ENCODE measurements around the gene COL1A1. TPM values are rescaled to one million over a fixed set of nuclear protein-coding genes. Genes with fewer than 3 reads are reported as not detected.

The COL1A1 gene
- polyA plus RNA-seq (ENCODE audit: insufficient read length in 4 of 4): 100 to 1,000 TPM; 539 to 919 (median 649) TPM

GRCh38 chr17:50201276-50201854 is at the start of gene COL1A1:
Gene COL1A1, minus strand, starts transcription at chr17:50201631. Its CDS starts 118 bp downstream, at chr17:50201513.
- no peak for DNase-seq (ENCODE audit: low read depth in 4 of 4, low spot score in 3 of 4)

- no peak for DNase-seq (ENCODE audit: low read depth in 4 of 4, low spot score in 3 of 4)
These were observed 46.8 kb upstream of the COL1A1 start for GRCh38 chr17:50248255-50248654.

DNA sequence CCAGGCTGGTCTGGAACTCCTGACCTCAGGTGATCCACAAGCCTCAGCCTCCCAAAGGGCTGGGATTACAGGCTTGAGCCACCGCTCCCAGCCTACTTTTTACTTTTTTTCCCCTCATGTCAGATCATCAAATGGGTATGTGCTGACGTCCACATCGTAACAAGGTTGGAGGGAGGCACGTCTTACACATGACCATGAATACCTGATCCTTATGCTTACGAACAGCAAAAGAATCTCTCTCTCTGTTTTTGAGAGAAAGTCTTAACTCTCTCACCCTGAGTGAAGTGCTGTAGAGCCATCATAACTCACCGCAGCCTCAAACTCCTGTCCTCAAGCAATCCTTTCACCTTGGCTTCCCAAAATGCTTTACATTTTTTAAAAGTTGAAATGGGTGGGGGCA is 43.3 kb upstream of the COL1A1 start:
- no peak for DNase-seq (ENCODE audit: low read depth in 4 of 4, low spot score in 3 of 4)

GRCh38 chr17:50241431-50241830 is 40.0 kb upstream of the COL1A1 start:
- DNase-seq (ENCODE audit: low read depth in 4 of 4, low spot score in 3 of 4): no peak

DNA sequence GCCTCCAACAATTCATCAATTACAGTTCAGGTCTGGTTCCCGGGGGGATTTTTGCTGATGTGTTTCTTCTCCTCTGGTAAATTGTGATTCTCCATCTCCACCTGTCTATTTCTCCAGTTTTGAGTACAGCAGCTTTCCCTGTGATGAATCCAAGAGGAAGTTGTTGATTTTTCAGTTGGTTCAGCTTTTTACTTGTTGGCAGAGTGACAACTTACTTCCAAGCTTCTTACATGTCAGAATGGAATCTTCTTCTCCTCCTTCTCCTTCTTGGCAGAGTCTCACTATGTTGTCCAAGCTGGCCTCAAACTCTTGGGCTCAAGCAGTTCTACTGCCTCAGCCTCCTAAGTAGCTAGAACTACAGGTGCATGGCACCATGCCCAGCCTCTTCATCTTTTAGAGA is 39.4 kb upstream of the COL1A1 start:
- DNase-seq (ENCODE audit: low read depth in 4 of 4, low spot score in 3 of 4): no peak

- no peak for DNase-seq (ENCODE audit: low read depth in 4 of 4, low spot score in 3 of 4)
These were observed 38.5 kb upstream of the COL1A1 start for GRCh38 chr17:50239937-50240336.

DNA sequence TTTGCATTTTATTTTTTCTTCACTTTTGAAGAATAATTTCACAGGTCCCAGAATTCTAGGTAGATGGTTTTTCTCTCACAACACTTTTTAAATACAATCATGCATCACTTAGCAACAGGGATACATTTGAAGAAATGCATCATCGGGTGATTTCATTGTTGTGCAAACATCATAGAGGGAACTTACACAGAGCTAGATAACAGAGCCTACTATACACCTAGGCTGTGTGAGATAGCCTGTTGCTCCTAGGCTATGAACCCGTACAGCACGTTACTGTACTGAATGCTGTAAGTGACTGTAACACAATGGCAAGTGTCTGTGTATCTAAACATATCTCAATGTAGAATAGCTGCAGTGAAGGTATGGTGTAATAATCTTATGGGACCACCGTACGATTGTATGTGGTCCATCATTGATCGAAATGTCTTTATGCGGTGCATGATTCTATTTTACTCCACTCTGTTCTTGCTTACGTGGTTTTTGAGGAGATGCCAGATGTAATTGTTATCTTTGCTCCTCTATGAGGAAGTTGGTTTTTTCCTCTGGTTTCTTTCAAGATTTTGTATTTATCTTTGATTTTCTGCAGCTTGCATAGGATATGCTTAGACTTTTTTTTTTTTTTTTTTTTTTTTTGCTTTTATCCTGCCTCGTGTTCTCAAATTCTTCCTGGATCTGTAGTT is 37.3 kb upstream of the COL1A1 start:
- no peak for DNase-seq (ENCODE audit: low read depth in 4 of 4, low spot score in 3 of 4)

DNA sequence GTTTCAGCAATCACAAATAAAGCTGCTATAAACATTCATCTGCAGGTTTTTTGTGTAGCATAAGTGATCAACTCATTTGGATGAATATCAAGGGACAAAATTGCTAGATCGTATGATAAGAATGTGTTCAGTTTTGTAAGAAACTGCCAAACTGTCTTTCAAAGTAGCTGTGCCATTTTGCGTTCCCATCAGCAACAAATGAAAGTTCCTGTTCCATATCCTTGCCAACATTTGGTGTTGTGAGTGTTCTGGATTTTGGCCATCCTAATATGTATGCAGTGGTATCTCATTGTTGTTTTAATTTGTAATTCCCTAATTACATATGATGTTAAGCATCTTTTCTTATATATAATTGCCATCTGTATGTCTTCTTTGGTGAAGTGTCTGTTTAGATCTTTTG is 36.5 kb upstream of the COL1A1 start:
- DNase-seq (ENCODE audit: low read depth in 4 of 4, low spot score in 3 of 4): no peak

GRCh38 chr17:50234581-50234980 is 33.1 kb upstream of the COL1A1 start:
- DNase-seq (ENCODE audit: low read depth in 4 of 4, low spot score in 3 of 4): no peak

DNA sequence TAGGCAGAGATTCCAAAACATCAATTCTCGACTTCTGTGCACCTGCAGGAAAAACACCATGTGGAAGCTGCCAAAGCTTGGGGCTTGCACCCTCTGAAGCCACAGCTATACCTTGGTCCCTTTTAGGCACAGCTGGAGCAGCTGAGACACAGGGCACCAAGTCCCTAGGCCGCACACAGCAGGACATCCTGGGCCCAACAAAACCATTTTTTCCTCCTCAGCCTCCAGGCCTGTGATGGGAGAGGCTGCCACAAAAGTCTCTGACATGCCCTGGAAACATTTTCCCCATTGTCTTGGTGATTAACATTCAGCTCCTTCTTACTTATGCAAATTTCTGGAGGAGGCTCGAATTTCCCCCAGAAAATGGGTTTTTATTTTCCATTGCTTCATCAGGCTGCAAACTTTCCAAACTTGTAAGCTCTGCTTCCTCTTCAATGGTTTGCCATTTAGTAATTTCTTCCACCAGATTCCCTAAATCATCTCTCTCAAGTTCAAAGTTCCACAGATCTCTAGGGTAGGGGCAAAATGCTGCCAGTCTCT is 24.3 kb upstream of the COL1A1 start:
- DNase-seq (ENCODE audit: low read depth in 4 of 4, low spot score in 3 of 4): no peak

GRCh38 chr17:50222922-50223321 is 21.5 kb upstream of the COL1A1 start:
- no peak for DNase-seq (ENCODE audit: low read depth in 4 of 4, low spot score in 3 of 4)

- DNase-seq (ENCODE audit: low read depth in 4 of 4, low spot score in 3 of 4): no peak
These were observed 20.6 kb upstream of the COL1A1 start for GRCh38 chr17:50221864-50222545.

DNA sequence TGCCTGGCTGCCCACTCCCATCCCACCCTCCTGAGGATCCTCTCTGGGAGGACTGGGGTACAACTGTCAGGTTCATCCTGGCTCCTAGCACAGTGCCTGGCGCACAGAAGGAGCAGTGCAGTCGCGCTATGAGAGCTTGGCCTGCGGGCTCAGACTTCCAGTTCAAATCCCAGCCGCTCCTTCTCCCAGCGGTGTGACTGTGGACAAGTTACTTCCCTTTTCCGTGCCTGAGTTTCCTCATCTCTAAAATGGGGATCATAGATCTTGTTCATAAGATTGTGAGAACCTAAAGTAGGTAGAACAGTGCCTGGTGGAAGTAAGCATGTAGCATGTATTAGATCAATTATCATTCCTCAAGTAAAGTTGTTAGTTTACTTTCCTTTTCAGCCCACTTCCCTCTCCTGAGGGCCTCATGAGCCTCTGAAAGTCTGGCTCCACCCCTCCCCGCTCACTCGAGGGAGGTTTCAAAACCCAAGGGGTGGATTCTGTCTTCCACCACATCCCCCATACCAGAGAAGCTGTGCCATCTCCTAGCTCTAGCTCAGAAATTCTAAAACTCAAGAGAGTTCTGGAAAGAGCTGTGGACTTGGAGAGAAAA is 19.9 kb upstream of the COL1A1 start:
- DNase-seq (ENCODE audit: low read depth in 4 of 4, low spot score in 3 of 4): no peak

DNA sequence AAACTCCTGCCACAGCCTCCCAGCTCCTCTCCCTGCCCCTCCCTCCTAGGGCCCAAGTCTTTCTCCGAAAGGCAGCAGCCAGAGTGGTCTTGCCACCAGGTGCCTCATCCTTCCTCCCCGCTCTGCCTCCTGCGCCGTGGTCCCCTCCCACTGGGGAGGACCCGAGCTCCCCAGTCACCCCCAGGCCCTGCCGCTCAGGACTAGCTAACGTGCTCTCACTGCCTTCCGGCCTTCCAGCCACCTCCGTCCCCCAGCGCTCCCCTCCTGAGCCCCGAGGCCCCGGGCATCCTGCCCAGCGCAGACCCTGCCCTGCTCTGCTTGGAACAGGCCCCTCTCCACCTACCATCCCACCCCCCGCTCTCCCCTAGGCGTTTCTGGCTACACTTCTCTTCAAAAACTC is 19.4 kb upstream of the COL1A1 start:
- DNase-seq (ENCODE audit: low read depth in 4 of 4, low spot score in 3 of 4): no peak

- no peak for DNase-seq (ENCODE audit: low read depth in 4 of 4, low spot score in 3 of 4)
These were observed 18.6 kb upstream of the COL1A1 start for GRCh38 chr17:50219939-50220465.

- DNase-seq (ENCODE audit: low read depth in 4 of 4, low spot score in 3 of 4): no peak
These were observed 17.9 kb upstream of the COL1A1 start for GRCh38 chr17:50219342-50219741.

GRCh38 chr17:50218771-50219315 is 17.4 kb upstream of the COL1A1 start:
- no peak for DNase-seq (ENCODE audit: low read depth in 4 of 4, low spot score in 3 of 4)

DNA sequence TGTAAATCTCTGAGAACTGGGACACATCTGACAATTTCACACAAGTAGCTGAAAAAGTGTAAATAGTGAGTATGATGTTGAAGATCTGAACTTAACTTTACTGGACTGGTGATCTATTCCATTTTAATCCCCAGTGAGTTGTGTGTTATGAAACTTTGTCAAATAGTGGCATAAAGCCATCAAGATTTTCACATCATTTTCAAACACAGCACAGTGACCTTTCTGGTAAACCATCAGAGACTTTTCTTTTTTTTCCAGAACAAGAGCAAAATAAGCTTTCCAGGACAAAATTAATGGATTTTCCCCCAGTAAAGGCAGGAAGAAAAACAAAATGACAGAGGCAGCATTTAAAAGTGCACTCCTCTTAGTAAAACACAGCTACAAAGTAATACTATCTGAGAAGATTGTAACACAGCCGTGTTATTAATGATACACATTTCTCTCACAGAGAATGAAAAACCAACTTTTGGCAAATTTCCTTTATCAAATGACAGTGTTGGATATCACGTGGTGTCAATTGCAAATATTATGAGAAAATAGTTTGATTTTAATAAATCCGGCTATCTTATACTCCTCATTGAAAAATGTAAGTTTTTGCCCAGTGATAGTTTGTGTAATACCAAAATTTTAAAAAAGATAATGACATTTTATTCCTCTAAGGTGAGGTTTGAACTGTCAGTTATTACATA is 16.8 kb upstream of the COL1A1 start:
- DNase-seq (ENCODE audit: low read depth in 4 of 4, low spot score in 3 of 4): no peak

DNA sequence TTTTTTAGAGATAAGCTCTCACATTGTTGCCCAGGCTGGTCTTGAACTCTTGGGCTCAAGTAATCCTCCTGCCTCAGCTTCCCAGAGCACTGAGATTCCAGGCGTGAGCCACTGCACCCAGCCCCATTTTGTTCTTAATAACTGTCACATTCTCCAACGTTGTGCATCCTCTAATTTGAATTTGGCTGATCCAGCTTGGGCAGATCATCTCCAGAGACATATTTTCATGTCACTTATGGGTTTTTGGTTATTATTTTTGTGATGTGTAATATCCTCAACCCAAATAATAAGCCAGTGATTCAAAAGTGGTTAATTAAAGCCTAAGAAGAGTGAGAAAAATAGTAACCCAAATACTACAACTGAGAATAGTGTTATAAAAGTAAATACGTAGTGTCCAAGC is 16.2 kb upstream of the COL1A1 start:
- no peak for DNase-seq (ENCODE audit: low read depth in 4 of 4, low spot score in 3 of 4)

Data from right renal pelvis (tissue), 4 donors.